Prostate gland (tissue), 2 donors: ENCODE results near the gene TOB2. TPM values are rescaled to one million over a fixed set of nuclear protein-coding genes. Genes with fewer than 3 reads are reported as not detected.

Experiments used
- DNase-seq: peaks from one replicate; pipeline ENCODE4 v3.0.0-alpha.2; 2019; ENCODE audit warnings: low spot score
- H3K27ac ChIP-seq, 2 donors: fragments of 200-600 bp; sonication (generic); 2 replicates each; pipeline ENCODE4 v1.5.1; 2017 to 2019
- H3K27me3 ChIP-seq: fragments of 200-600 bp; sonication (generic); replicated peaks from 2 replicates; pipeline ENCODE4 v1.5.1; 2019; ENCODE audit not compliant: insufficient read depth
- H3K36me3 ChIP-seq, 2 donors: fragments of 200-600 bp; sonication (generic); 1 replicate in 1 of 2; 2 replicates in 1 of 2; pipeline versions ENCODE4 v1.5.1 to v1.8.1; 2017 to 2019
- H3K4me1 ChIP-seq: fragments of 200-600 bp; sonication (generic); replicated peaks from 2 replicates; pipeline ENCODE4 v1.5.1; 2019
- H3K4me3 ChIP-seq, 2 donors: fragments of 200-600 bp; sonication (generic); 2 replicates each; pipeline ENCODE4 v1.5.1; 2017 to 2019
- H3K9me3 ChIP-seq: fragments of 200-600 bp; sonication (generic); 2 replicates; pipeline ENCODE4 v1.5.1; 2017
- POLR2A ChIP-seq: fragments of 450-650 bp; IDR thresholded peaks from one replicate; pipeline ENCODE4 v1.6.1; 2016; ENCODE audit warnings: antibody characterized with exemption, mild to moderate bottlenecking
- POLR2AphosphoS5 ChIP-seq: sonication (generic); formaldehyde crosslinking; IDR thresholded peaks from one replicate; pipeline ENCODE4 v1.6.1; 2017; ENCODE audit warnings: antibody characterized with exemption
- WGBS: methylation state at CpG from one replicate; pipeline ENCODE4 v1.1.5; 2018; 5-methylcytosine and 5-hydroxymethylcytosine counted together
- intact Hi-C: fragments of 100-400 bp; cut with DNase I; formaldehyde crosslinking; loops from one replicate; pipeline ENCODE4 v1.14.2; 2022
- total RNA-seq, 2 donors: library from RNA; depleted of rRNA; stranded (reverse); fragments of >200 nt; gene quantifications; one replicate each; pipeline ENCODE4 v1.1.0, GENCODE V29; 2016
- TF ChIP-seq, protein P1 (sequence below), 4 experiments: fragments of 200-600 bp in 2 of 4; fragments of 450-650 bp in 2 of 4; sonication (generic) in 2 of 4; IDR thresholded peaks; 1 replicate in 3 of 4; 2 replicates in 1 of 4; pipeline ENCODE4 v1.5.1; 2016 to 2019; ENCODE audit warnings: antibody characterized with exemption in 4 of 4, mild to moderate bottlenecking in 2 of 4, moderate library complexity in 2 of 4

The TOB2 gene
- total RNA-seq, 2 donors from 2014 or later: 56.7 to 80.8 TPM

DNA sequence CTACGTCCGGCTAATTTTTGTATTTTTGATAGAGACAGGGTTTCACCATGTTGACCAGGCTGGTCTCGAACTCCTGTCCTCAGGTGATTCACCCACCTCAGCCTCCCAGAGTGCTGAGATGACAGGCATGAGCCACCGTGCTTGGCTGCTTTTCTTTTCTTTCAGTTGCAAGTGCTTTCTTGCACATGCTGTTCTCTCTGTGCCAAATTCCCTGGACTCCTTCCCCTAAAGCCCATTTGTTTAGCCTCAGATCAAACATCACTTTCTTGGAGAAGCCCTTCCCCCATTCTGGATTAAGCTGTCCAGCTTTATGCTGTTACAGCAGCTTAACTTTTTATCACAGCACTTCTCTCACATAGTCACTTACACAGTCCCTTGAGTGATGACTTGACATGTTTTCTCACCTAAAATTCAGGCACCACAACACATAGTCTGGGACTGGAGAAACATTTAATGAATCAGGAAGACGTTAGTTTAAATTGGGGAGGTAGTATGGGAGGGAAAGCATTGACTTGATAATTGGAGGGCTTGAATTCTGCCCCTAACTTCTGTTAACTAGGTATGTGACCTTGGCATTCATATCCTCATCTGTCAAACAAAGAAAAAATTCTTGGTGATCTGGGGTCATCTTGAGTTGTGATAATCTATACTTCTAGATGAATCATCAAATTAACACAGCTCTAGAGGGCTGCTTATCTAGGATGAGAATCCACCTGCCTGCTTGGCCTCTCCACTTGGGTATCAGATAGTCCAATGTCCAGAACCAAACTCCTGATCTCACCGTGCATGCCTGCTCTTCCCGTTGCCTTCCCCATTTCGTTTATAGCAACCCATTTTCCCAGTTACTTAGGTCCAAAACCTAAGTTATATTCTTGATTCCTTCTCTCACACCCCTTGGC is 40.7 kb upstream of the TOB2 start:
- no peaks in the 10 kb centered on the region for H3K9me3 ChIP-seq
- H3K27me3 ChIP-seq: no peaks in the 10 kb centered on the region
- H3K4me1 ChIP-seq: no peaks in the 10 kb centered on the region
- no peak overlapping the region for H3K4me3 ChIP-seq
- WGBS: 73% methylated on average over 8 of the region's 8 CpGs
- H3K36me3 ChIP-seq: no peaks in the 10 kb centered on the region
- intact Hi-C loops: no loop called here
- TF ChIP-seq POLR2A: no peak
- TF ChIP-seq, protein P1, sequence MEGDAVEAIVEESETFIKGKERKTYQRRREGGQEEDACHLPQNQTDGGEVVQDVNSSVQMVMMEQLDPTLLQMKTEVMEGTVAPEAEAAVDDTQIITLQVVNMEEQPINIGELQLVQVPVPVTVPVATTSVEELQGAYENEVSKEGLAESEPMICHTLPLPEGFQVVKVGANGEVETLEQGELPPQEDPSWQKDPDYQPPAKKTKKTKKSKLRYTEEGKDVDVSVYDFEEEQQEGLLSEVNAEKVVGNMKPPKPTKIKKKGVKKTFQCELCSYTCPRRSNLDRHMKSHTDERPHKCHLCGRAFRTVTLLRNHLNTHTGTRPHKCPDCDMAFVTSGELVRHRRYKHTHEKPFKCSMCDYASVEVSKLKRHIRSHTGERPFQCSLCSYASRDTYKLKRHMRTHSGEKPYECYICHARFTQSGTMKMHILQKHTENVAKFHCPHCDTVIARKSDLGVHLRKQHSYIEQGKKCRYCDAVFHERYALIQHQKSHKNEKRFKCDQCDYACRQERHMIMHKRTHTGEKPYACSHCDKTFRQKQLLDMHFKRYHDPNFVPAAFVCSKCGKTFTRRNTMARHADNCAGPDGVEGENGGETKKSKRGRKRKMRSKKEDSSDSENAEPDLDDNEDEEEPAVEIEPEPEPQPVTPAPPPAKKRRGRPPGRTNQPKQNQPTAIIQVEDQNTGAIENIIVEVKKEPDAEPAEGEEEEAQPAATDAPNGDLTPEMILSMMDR (IDR thresholded peaks at IDR 0.05): no peak
- no peak for TF ChIP-seq POLR2AphosphoS5
- no peak overlapping the region for H3K27ac ChIP-seq
- DNase-seq: no peak

DNA sequence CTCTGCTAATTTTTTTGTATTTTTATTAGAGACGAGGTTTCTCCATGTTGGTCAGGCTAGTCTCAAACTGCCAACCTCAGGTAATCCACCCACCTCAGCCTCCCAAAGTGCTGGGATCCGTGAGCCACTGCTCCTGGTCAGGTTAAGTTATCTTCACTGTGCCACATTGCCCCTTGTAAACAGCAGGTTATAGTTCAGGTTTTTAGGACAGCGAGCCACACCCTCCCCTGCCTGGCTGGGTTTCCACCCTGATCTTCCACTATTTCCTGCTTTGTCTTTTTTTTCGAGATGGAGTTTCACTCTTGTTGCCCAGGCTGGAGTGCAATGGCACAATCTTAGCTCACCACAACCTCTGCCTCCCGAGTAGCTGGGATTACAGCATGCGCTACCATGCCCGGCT is 38.4 kb upstream of the TOB2 start:
- Histone ChIP-seq H3K4me3 (no peak overlapping the region), H3K4me1 (no peaks in the 10 kb centered on the region), H3K27ac (no peak overlapping the region), H3K27me3 (no peaks in the 10 kb centered on the region), H3K9me3 (no peaks in the 10 kb centered on the region), H3K36me3 (no peaks in the 10 kb centered on the region)
- no peak for DNase-seq
- intact Hi-C loops: no loop called here
- WGBS: 89% methylated on average over 7 of the region's 7 CpGs
- TF ChIP-seq, protein P1 (IDR thresholded peaks at IDR 0.05): no peak
- TF ChIP-seq POLR2AphosphoS5: no peak
- no peak for TF ChIP-seq POLR2A

DNA sequence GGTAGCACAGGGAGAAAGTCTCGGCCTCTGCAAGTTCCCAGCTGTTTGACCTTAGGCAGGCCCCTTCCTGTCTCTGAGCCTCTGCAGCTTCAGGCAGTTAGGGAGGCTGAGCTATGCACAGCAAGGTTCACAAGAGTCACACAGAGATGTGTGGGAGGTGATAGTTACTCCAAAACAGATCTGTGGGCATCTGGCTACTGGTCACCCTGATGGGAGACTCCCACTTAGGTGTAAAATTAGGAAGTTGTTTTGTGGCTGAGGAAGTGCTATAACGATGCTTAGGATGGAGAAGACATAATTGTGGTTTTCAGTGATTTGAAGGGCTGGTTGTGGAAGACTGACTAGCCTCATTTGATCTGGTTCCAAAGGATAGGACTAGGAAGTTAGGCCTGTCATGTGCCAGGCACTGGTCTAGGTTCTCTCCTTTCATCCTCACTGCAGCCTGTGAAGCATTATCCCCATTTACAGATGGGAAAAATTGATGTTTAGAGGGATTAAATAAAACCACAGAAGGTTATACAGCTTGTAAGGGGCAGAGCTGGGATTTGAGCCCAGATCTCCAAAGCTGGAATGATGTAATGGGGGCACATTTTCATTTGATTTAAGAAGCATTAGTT is 35.8 kb upstream of the TOB2 start:
- intact Hi-C loops: no loop called here

DNA sequence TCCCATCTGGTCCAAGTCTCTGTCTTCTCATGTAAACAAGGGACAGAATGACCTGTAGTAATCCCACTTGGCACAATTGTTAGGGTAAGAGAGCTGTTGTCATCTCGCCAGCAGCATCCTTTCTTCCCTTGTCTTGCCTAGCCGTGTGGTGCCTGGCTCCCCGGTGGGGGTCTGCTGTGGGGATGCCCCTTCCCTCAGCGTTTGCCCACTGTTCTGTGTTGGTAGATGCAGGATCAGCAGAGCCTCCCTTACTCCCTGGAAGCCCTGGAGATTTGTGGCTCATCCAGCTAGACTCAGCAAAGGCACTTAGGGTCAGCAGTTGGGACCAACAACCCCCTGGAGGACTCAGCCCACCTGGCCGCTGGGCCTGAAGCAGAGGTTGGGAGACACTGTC is 35.3 kb upstream of the TOB2 start:
- H3K27ac ChIP-seq: no peak overlapping the region
- H3K9me3 ChIP-seq: no peaks in the 10 kb centered on the region
- H3K4me3 ChIP-seq: no peak overlapping the region
- WGBS: 48% methylated on average over 5 of the region's 5 CpGs
- TF ChIP-seq POLR2A (no peak), POLR2AphosphoS5 (no peak)
- TF ChIP-seq, protein P1 (IDR thresholded peaks at IDR 0.05): no peak
- intact Hi-C loops: no loop called here
- H3K4me1 ChIP-seq: no peaks in the 10 kb centered on the region
- DNase-seq: no peak
- no peaks in the 10 kb centered on the region for H3K36me3 ChIP-seq
- no peaks in the 10 kb centered on the region for H3K27me3 ChIP-seq

More for the DNA sequence above, 35.8 kb upstream of the TOB2 start:
- TF ChIP-seq POLR2AphosphoS5: no peak
- TF ChIP-seq, protein P1 (IDR thresholded peaks at IDR 0.05): no peak
- TF ChIP-seq POLR2A: no peak
- Histone ChIP-seq H3K9me3 (no peaks in the 10 kb centered on the region), H3K36me3 (no peaks in the 10 kb centered on the region), H3K27me3 (no peaks in the 10 kb centered on the region), H3K27ac (no peak overlapping the region), H3K4me3 (no peak overlapping the region), H3K4me1 (no peaks in the 10 kb centered on the region)
- DNase-seq: no peak
- 85% methylated on average over 2 of the region's 2 CpGs for WGBS
